PC-3 (cell line): ENCODE measurements around the gene HTR2B. TPM values are rescaled to one million over a fixed set of nuclear protein-coding genes. Genes with fewer than 3 reads are reported as not detected.
"Not testable (repeated sequence)": the region's sequence is repeated elsewhere in the genome, so short reads cannot be mapped to it uniquely, and the experiment has no call there.

Experiments
- ATAC-seq: fragments of 200-7000 bp; cut with Tn5 transposase; 2 replicates; pipeline ENCODE4 v1.9.1; 2020; ENCODE audit warnings: mild to moderate bottlenecking, moderate library complexity
- BruUV-seq: library from RNA; stranded (reverse); fragments of 400-500 nt; replicated peaks from 2 replicates; lab custom pipeline; 2021; lab: Mats Ljungman, UMichigan
- CTCF ChIA-PET: fragments of 300-600 bp; sonication (Branson Sonifier 250); formaldehyde crosslinking; loops from one replicate; lab custom pipeline; 2022; ENCODE audit warnings: antibody characterized with exemption; lab: Charles Lee
- POLR2A ChIA-PET: fragments of 300-600 bp; sonication (Branson Sonifier 250); formaldehyde crosslinking; loops from one replicate; lab custom pipeline; 2022; ENCODE audit warnings: antibody characterized with exemption; ENCODE audit not compliant: unreplicated experiment; lab: Charles Lee
- DNase-seq: peaks from one replicate; pipeline ENCODE4 v3.0.0-alpha.2; 2015
- H2AFZ ChIP-seq: fragments of 300-600 bp; sonication (generic); 2 replicates; pipeline ENCODE4 v1.6.0; 2016; ENCODE audit warnings: antibody characterized with exemption, low read length
- H3F3A ChIP-seq: fragments of 300-600 bp; sonication (generic); one replicate; pipeline ENCODE4 v1.6.0; 2017; ENCODE audit warnings: antibody characterized with exemption, low read length, control low read depth, mild to moderate bottlenecking; ENCODE audit not compliant: unreplicated experiment
- H3K27ac ChIP-seq: fragments of 300-600 bp; sonication (generic); 2 replicates; pipeline ENCODE4 v1.5.1; 2016; ENCODE audit warnings: mild to moderate bottlenecking, low read length
- H3K27me3 ChIP-seq: fragments of 300-600 bp; sonication (generic); 2 replicates; pipeline ENCODE4 v1.6.1; 2016; ENCODE audit warnings: low read length, mixed read lengths
- H3K36me3 ChIP-seq: fragments of 300-600 bp; sonication (generic); 2 replicates; pipeline ENCODE4 v1.6.1; 2016; ENCODE audit warnings: low read depth, mixed run types, low read length, mixed read lengths
- H3K4me1 ChIP-seq: fragments of 300-600 bp; sonication (generic); 2 replicates; pipeline ENCODE4 v1.5.1; 2016; ENCODE audit warnings: low read length; ENCODE audit not compliant: insufficient read depth
- H3K4me2 ChIP-seq: fragments of 300-600 bp; sonication (generic); 2 replicates; pipeline ENCODE4 v1.6.0; 2016; ENCODE audit warnings: low read length
- H3K4me3 ChIP-seq: fragments of 300-600 bp; sonication (generic); 2 replicates; pipeline ENCODE4 v1.5.1; 2016; ENCODE audit warnings: mild to moderate bottlenecking, low read length, mixed read lengths
- H3K79me2 ChIP-seq: fragments of 300-600 bp; sonication (generic); 2 replicates; pipeline ENCODE4 v1.6.1; 2017; ENCODE audit warnings: low read length, mixed read lengths
- H3K9ac ChIP-seq: fragments of 300-600 bp; sonication (generic); 2 replicates; pipeline ENCODE4 v1.6.0; 2016; ENCODE audit warnings: mild to moderate bottlenecking, low read length
- H3K9me2 ChIP-seq: fragments of 300-600 bp; sonication (generic); replicated peaks from 2 replicates; pipeline ENCODE4 v1.6.1; 2016; ENCODE audit warnings: mixed run types, low read length, mixed read lengths
- H3K9me3 ChIP-seq: fragments of 300-600 bp; sonication (generic); 2 replicates; pipeline ENCODE4 v1.6.1; 2016; ENCODE audit warnings: low read length, mixed read lengths
- H4K20me1 ChIP-seq: fragments of 300-600 bp; sonication (generic); 2 replicates; pipeline ENCODE4 v1.6.1; 2016; ENCODE audit warnings: low read length, mixed read lengths
- CTCF ChIP-seq: fragments of 300-600 bp; sonication (generic); conservative IDR thresholded peaks from 2 replicates; pipeline ENCODE4 v1.5.1; 2017; ENCODE audit warnings: antibody characterized with exemption, low read depth, mild to moderate bottlenecking, low read length
- EZH2 ChIP-seq: fragments of 300-600 bp; sonication (generic); IDR thresholded peaks from one replicate; pipeline ENCODE4 v1.6.1; 2017; ENCODE audit warnings: antibody characterized with exemption, mild to moderate bottlenecking, low read length; ENCODE audit not compliant: unreplicated experiment
- EZH2phosphoT487 ChIP-seq: fragments of 300-600 bp; sonication (generic); IDR thresholded peaks from 2 replicates; pipeline ENCODE4 v1.6.1; 2018; ENCODE audit warnings: mild to moderate bottlenecking, antibody characterized with exemption, low read length, borderline replicate concordance
- intact Hi-C: fragments of 100-400 bp; cut with micrococcal nuclease; formaldehyde crosslinking; loops from 2 replicates; pipeline ENCODE4 v1.9.0; 2023
- total RNA-seq: library from RNA; depleted of rRNA; stranded (reverse); fragments of >200 nt; gene quantifications from 2 replicates; pipeline ENCODE4 v1.2.3, GENCODE V29; 2014

HTR2B gene
- total RNA-seq, 1 experiment from 2014 or later, result not detected

- no TSS peak for BruUV-seq
- Histone ChIP-seq H3K27ac (no peak overlapping the region), H3K4me3 (no peak overlapping the region), H3K27me3 (no peaks in the 10 kb centered on the region), H3K79me2 (peaks cover 49% of the 10 kb centered on the region), H3K4me2 (no peak overlapping the region), H3K4me1 (peaks cover 37% of the 10 kb centered on the region), H3F3A (peaks cover 3% of the 10 kb centered on the region), H3K9ac (no peak overlapping the region), H4K20me1 (peaks cover 30% of the 10 kb centered on the region), H3K36me3 (peaks cover 51% of the 10 kb centered on the region; the same call in 1 of the 2 replicates), H3K9me2 (no peaks in the 10 kb centered on the region), H3K9me3 (no peaks in the 10 kb centered on the region), H2AFZ (no peak overlapping the region)
- CTCF ChIA-PET, result interaction anchor here (0.5 to 1.0 kb wide), 3 partner anchors 21 to 347 kb away, joined by 3 to 9 read pairs (median 3); no protein-coding TSS in a partner anchor
- ATAC-seq (peak; percentile 46), DNase-seq (peak; percentile 77)
- POLR2A ChIA-PET, result no interaction called here
- intact Hi-C loops, result loop anchor here (1.0 to 5.0 kb wide), 6 partner anchors 27 to 308 kb away; partner anchors contain the start of gene ARMC9
- TF ChIP-seq EZH2phosphoT487, result no peak
- TF ChIP-seq CTCF, result peak; percentile 67
Observed at GRCh38 chr2:231104115-231104713, 20.6 kb downstream of the HTR2B start.

- POLR2A ChIA-PET, result no interaction called here
- no TSS peak for BruUV-seq
- H2AFZ ChIP-seq, result no peak overlapping the region
- H4K20me1 ChIP-seq, result peaks cover 30% of the 10 kb centered on the region
- intact Hi-C loops, result loop anchor here (5.0 kb wide), 2 partner anchors 95 to 195 kb away; partner anchors contain the start of gene ARMC9
- H3K4me2 ChIP-seq, result no peak overlapping the region
- H3F3A ChIP-seq, result peaks cover 3% of the 10 kb centered on the region
- H3K9ac ChIP-seq, result no peak overlapping the region
- DNase-seq, result no peak
- peak overlapping the region; percentile 52 for H3K27ac ChIP-seq
- no peaks in the 10 kb centered on the region for H3K9me2 ChIP-seq
- H3K4me1 ChIP-seq, result peaks cover 37% of the 10 kb centered on the region
- no peak for TF ChIP-seq CTCF
- no peak for TF ChIP-seq EZH2phosphoT487
- no peak for TF ChIP-seq EZH2
- peak; percentile 25; the same call in 1 of the 2 replicates for ATAC-seq
- H3K9me3 ChIP-seq, result no peaks in the 10 kb centered on the region
- CTCF ChIA-PET, result no interaction called here
- no peak overlapping the region for H3K4me3 ChIP-seq
- no peaks in the 10 kb centered on the region for H3K27me3 ChIP-seq
- peaks cover 43% of the 10 kb centered on the region; the same call in 1 of the 2 replicates for H3K36me3 ChIP-seq
- H3K79me2 ChIP-seq, result peaks cover 49% of the 10 kb centered on the region
Observed at GRCh38 chr2:231102772-231103171, 22.1 kb downstream of the HTR2B start.

- Histone ChIP-seq H4K20me1 (peaks cover 23% of the 10 kb centered on the region), H3K36me3 (peaks cover 40% of the 10 kb centered on the region), H3F3A (peaks cover 3% of the 10 kb centered on the region), H3K4me2 (no peak overlapping the region), H3K9me3 (no peaks in the 10 kb centered on the region), H3K4me1 (peaks cover 37% of the 10 kb centered on the region), H3K27ac (peak overlapping the region; percentile 52), H2AFZ (no peak overlapping the region), H3K9ac (no peak overlapping the region), H3K4me3 (no peak overlapping the region), H3K27me3 (no peaks in the 10 kb centered on the region), H3K79me2 (peaks cover 38% of the 10 kb centered on the region), H3K9me2 (no peaks in the 10 kb centered on the region)
- ChIA-PET CTCF (no interaction called here), POLR2A (no interaction called here)
- ATAC-seq (no peak), DNase-seq (no peak)
- intact Hi-C loops, result loop anchor here (5.0 kb wide), 2 partner anchors 96 to 196 kb away; partner anchors contain the start of gene ARMC9
- no TSS peak for BruUV-seq
- no peak for TF ChIP-seq EZH2
- TF ChIP-seq EZH2phosphoT487, result no peak
- no peak for TF ChIP-seq CTCF
Observed at GRCh38 chr2:231100990-231101389, 23.9 kb downstream of the HTR2B start.

- H3F3A ChIP-seq, H3K4me3 ChIP-seq, H3K27me3 ChIP-seq, H3K9ac ChIP-seq, POLR2A ChIA-PET, BruUV-seq, H3K9me2 ChIP-seq, ATAC-seq, CTCF ChIA-PET, H3K9me3 ChIP-seq, H3K4me2 ChIP-seq, H2AFZ ChIP-seq: not testable (repeated sequence)
- intact Hi-C loops, result loop anchor here (5.0 kb wide), 2 partner anchors 97 to 197 kb away; partner anchors contain the start of gene ARMC9
- peak; percentile 51 for DNase-seq
- peaks cover 23% of the 10 kb centered on the region for H4K20me1 ChIP-seq
- H3K27ac ChIP-seq, result peak overlapping the region; percentile 19; the same call in 1 of the 2 replicates
- peaks cover 37% of the 10 kb centered on the region for H3K4me1 ChIP-seq
- H3K36me3 ChIP-seq, result peaks cover 39% of the 10 kb centered on the region
- peaks cover 32% of the 10 kb centered on the region for H3K79me2 ChIP-seq
Observed at GRCh38 chr2:231100321-231100720, 24.5 kb downstream of the HTR2B start.
